ENCODE data around the gene PYM1.

DNA sequence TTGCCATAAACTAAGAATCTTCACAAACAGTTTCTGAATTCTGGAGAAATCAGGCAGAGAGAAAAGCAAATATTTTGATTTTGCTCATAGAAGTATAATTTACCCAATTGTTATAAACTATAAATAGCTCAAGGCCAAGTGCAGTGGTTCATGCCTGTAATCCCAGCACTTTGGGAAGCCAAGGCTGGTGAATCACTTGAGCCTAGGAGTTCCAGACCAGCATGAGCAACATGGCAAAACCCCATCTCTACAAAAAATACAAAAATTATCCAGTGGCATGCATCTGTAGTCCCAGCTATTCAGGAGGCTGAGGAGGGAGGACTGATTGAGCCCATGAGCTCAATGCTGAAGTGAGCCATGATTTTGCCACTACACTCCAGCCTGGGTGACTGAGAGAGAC is 65.4 kb downstream of the PYM1 start:
- TF ChIP-seq, protein P1, sequence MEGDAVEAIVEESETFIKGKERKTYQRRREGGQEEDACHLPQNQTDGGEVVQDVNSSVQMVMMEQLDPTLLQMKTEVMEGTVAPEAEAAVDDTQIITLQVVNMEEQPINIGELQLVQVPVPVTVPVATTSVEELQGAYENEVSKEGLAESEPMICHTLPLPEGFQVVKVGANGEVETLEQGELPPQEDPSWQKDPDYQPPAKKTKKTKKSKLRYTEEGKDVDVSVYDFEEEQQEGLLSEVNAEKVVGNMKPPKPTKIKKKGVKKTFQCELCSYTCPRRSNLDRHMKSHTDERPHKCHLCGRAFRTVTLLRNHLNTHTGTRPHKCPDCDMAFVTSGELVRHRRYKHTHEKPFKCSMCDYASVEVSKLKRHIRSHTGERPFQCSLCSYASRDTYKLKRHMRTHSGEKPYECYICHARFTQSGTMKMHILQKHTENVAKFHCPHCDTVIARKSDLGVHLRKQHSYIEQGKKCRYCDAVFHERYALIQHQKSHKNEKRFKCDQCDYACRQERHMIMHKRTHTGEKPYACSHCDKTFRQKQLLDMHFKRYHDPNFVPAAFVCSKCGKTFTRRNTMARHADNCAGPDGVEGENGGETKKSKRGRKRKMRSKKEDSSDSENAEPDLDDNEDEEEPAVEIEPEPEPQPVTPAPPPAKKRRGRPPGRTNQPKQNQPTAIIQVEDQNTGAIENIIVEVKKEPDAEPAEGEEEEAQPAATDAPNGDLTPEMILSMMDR (IDR thresholded peaks at IDR 0.05), result no peak
- no peak for TF ChIP-seq POLR2A (IDR thresholded peaks at IDR 0.05)
